MG63 (cell line): ENCODE measurements around the gene DLGAP5. TPM values are rescaled to one million over a fixed set of nuclear protein-coding genes. Genes with fewer than 3 reads are reported as not detected.

Experiments
- DNase-seq: peaks from one replicate; pipeline ENCODE4 v3.0.0-alpha.2; 2020
- H3K27me3 ChIP-seq: fragments of 250-450 bp; sonication (Bioruptor Pico); 2 replicates; pipeline ENCODE4 v1.5.1; 2020; ENCODE audit warnings: mild to moderate bottlenecking, moderate library complexity
- H3K36me3 ChIP-seq: fragments of 250-450 bp; sonication (Bioruptor Pico); 2 replicates; pipeline ENCODE4 v1.5.1; 2020; ENCODE audit warnings: mild to moderate bottlenecking, moderate library complexity
- H3K4me3 ChIP-seq: fragments of 250-450 bp; sonication (Bioruptor Pico); 2 replicates; pipeline ENCODE4 v1.5.1; 2020; ENCODE audit warnings: mild to moderate bottlenecking, moderate library complexity
- H3K9me3 ChIP-seq: fragments of 250-450 bp; sonication (Bioruptor Pico); 2 replicates; pipeline ENCODE4 v1.5.1; 2020; ENCODE audit warnings: mild to moderate bottlenecking, moderate library complexity
- total RNA-seq: library from RNA; depleted of rRNA; stranded (reverse); fragments of >200 nt; shearing (Covaris generic); gene quantifications from 2 replicates; pipeline ENCODE4 v1.2.3, GENCODE V29; 2014; ENCODE audit warnings: low replicate concordance

The DLGAP5 gene
- total RNA-seq, 1 experiment from 2014 or later = 27.6 TPM

- Histone ChIP-seq H3K9me3 (no peaks in the 10 kb centered on the region), H3K4me3 (no peak overlapping the region), H3K27me3 (no peaks in the 10 kb centered on the region), H3K36me3 (no peaks in the 10 kb centered on the region)
- DNase-seq = no peak
These were observed 67.3 kb downstream of the DLGAP5 start for GRCh38 chr14:55123852-55124639.

DNA sequence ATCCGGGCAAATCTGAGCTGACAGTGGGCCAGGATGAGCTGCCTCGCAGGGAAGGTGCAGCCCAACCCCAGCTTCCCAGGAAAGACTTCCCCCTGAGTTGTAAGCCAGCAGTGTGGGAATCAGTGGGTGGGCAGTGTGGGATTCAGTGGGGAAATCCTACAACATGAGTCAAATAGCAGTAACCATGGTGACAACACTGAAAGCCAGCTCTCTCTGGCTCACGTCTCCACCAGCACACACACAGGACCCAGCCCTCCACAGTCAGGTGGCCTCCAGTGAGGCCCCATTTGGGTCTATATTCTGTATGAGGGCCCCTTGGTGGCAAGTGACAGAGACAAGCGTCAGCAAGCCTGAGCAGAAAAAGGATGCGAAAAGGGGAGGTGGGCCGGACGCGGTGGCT is 68.3 kb downstream of the DLGAP5 start:
- H3K9me3 ChIP-seq = no peaks in the 10 kb centered on the region
- no peaks in the 10 kb centered on the region for H3K36me3 ChIP-seq
- no peaks in the 10 kb centered on the region for H3K27me3 ChIP-seq
- DNase-seq = peak; percentile 52
- H3K4me3 ChIP-seq = no peak overlapping the region

GRCh38 chr14:55122440-55122986 is 68.9 kb downstream of the DLGAP5 start:
- Histone ChIP-seq H3K27me3 (no peaks in the 10 kb centered on the region), H3K36me3 (no peaks in the 10 kb centered on the region), H3K4me3 (no peak overlapping the region), H3K9me3 (no peaks in the 10 kb centered on the region)
- DNase-seq = peak; percentile 5

- DNase-seq = no peak
- no peak overlapping the region for H3K4me3 ChIP-seq
- no peaks in the 10 kb centered on the region for H3K27me3 ChIP-seq
- no peaks in the 10 kb centered on the region for H3K9me3 ChIP-seq
- H3K36me3 ChIP-seq = no peaks in the 10 kb centered on the region
These were observed 69.6 kb downstream of the DLGAP5 start for GRCh38 chr14:55121628-55122439.

DNA sequence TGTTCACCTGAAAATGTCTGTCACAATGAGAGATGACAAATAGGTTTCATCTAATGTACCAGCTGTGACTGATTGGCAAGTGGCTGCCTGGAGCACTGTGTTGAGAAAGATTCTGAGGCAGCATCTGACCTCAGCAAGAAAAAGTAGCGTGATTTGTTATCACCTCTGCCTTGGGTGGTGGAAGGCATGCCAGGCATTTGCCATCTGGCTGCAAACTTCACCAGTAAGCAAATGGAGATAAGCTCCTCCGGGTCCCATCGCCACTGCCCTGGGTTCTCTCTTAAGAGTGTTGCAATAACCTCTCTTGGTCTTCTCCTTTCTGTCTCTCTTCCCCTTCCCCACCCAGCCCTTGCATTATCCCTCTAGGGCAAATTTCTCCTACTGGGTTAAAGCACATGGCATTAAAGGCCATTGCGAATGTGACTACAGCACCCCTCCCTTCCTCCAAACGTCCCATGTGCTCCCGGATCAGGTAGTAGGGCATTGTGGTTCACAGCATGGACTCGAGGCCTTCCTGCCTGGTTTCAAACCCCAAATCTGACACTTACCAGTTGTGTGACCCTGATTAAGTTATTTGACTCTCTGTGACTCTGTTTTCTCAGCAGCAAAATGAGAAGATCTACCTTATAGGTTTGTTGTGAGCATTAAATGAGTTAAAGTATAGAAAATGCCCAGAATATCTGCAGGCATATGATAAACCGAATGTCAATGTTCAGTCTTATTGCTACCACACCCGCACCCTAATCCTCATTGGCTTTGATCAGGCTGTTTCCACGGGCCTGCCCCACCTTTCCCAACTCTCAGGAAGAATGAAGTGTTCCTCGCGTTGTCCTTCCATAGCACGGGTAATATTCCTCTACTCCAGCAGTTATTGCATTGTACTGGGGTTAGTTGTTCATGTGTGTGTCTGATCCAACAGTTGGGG is 70.6 kb downstream of the DLGAP5 start:
- H3K9me3 ChIP-seq = no peaks in the 10 kb centered on the region
- no peak for DNase-seq
- no peaks in the 10 kb centered on the region for H3K36me3 ChIP-seq
- H3K27me3 ChIP-seq = no peaks in the 10 kb centered on the region
- H3K4me3 ChIP-seq = no peak overlapping the region

GRCh38 chr14:55118761-55119160 is 72.6 kb downstream of the DLGAP5 start:
- Histone ChIP-seq H3K4me3 (no peak overlapping the region), H3K36me3 (no peaks in the 10 kb centered on the region), H3K27me3 (no peaks in the 10 kb centered on the region), H3K9me3 (no peaks in the 10 kb centered on the region)
- no peak for DNase-seq

GRCh38 chr14:55117803-55118441 is 73.5 kb downstream of the DLGAP5 start:
- Histone ChIP-seq H3K4me3 (no peak overlapping the region), H3K9me3 (no peaks in the 10 kb centered on the region), H3K36me3 (no peaks in the 10 kb centered on the region), H3K27me3 (no peaks in the 10 kb centered on the region)
- no peak for DNase-seq

GRCh38 chr14:55116246-55117030 is 74.9 kb downstream of the DLGAP5 start:
- H3K4me3 ChIP-seq = no peak overlapping the region
- no peaks in the 10 kb centered on the region for H3K9me3 ChIP-seq
- H3K36me3 ChIP-seq = no peaks in the 10 kb centered on the region
- H3K27me3 ChIP-seq = no peaks in the 10 kb centered on the region
- DNase-seq = no peak

- H3K36me3 ChIP-seq = no peaks in the 10 kb centered on the region
- H3K9me3 ChIP-seq = no peaks in the 10 kb centered on the region
- H3K4me3 ChIP-seq = no peak overlapping the region
- no peak for DNase-seq
- no peaks in the 10 kb centered on the region for H3K27me3 ChIP-seq
These were observed 75.5 kb downstream of the DLGAP5 start for GRCh38 chr14:55115861-55116245.

- Histone ChIP-seq H3K9me3 (no peaks in the 10 kb centered on the region), H3K4me3 (no peak overlapping the region), H3K27me3 (no peaks in the 10 kb centered on the region), H3K36me3 (no peaks in the 10 kb centered on the region)
- no peak for DNase-seq
These were observed 75.9 kb downstream of the DLGAP5 start for GRCh38 chr14:55115460-55115859.

GRCh38 chr14:55114720-55115119 is 76.7 kb downstream of the DLGAP5 start:
- Histone ChIP-seq H3K36me3 (no peaks in the 10 kb centered on the region), H3K9me3 (no peaks in the 10 kb centered on the region), H3K27me3 (no peaks in the 10 kb centered on the region), H3K4me3 (no peak overlapping the region)
- DNase-seq = no peak

DNA sequence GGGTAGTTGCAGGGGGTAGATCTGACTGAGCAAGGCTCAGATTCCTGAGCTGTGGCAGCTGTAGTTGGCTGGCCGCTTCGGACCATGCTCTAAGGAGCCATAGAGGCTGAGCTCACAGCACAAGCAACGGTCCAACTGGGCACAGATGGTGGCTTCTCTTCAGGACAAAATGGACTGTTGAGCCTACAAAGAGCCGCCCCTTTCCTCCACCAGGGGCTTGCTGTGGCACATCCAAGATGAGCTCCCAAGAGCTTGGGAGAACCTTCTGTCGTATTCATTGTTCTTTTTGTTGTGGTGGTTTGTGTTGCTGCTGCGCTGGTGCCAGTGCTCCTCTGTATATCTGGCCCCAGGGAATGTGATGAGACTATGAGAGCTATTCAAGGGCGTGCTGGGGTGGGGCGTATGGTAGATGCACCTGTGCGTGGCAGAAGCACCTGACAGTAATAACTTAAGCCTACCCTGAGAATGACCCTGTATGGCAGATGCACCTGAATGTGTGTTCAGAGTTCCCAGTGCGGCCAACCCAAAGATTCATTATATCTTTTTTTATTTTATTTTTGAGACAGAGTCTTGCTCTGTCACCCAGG is 80.2 kb downstream of the DLGAP5 start:
- Histone ChIP-seq H3K36me3 (no peaks in the 10 kb centered on the region), H3K27me3 (no peaks in the 10 kb centered on the region), H3K4me3 (no peak overlapping the region), H3K9me3 (no peaks in the 10 kb centered on the region)
- no peak for DNase-seq

GRCh38 chr14:55109836-55110235 is 81.5 kb downstream of the DLGAP5 start:
- Histone ChIP-seq H3K4me3 (no peak overlapping the region), H3K27me3 (no peaks in the 10 kb centered on the region), H3K36me3 (no peaks in the 10 kb centered on the region), H3K9me3 (no peaks in the 10 kb centered on the region)
- no peak for DNase-seq

DNA sequence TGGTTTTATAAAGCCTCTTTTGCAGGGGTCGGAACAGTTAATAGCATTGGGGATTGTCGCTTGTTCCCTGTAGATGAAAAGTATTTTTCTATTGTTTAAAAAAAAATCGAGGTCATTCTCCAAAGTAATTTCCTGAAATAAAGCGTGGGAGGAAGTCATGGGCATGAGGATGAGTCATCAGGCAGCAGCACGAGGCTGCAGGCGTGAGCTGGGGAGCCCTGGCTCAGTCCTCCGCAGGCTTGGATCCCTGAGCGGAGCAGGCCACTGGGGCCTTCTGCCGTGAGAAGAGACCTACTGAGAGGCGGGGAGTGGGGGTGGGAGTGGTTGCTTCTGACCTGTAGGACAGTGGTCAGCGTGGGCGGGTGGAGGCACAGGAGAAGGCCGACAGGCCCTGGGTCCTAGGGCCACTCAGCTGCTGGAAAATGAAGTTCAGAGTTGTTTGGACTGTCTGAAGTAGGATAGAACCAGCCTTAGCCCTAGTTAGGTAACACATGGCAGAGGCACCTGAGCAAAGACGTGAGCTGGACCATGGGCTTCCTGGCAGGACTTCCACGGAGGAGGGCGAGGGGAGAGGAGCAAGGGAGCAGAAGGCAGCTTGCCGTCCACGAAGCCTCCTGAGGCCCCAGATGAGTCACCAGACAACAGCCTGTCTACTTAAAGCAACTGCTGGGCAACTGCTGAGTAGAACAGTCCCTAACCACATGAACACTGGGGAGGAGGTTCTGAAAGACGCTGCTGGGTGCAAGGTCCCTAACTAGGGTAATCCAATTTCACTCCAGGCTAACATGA is 83.4 kb downstream of the DLGAP5 start:
- DNase-seq = peak; percentile 95
- H3K4me3 ChIP-seq = no peak overlapping the region
- no peaks in the 10 kb centered on the region for H3K27me3 ChIP-seq
- H3K36me3 ChIP-seq = no peaks in the 10 kb centered on the region
- H3K9me3 ChIP-seq = 0 out of 2 replicates have a peak, but pooled peaks cover 3% of the 10 kb centered on the region
